HepG2 (cell line): ENCODE results near the gene RSAD2. TPM values are rescaled to one million over a fixed set of nuclear protein-coding genes. Genes with fewer than 3 reads are reported as not detected.

Source experiments
- ARID5B ChIP-seq: IDR thresholded peaks from 2 replicates; pipeline ENCODE4 v1.4.0; 2020; ENCODE audit warnings: mild to moderate bottlenecking, missing genetic modification reagents
- BATF2 ChIP-seq: sonication (generic); formaldehyde crosslinking; IDR thresholded peaks from 2 replicates; pipeline ENCODE4 v1.8.0; 2022; ENCODE audit warnings: mild to moderate bottlenecking, missing genetic modification reagents, moderate library complexity
- JDP2 ChIP-seq: sonication (generic); formaldehyde crosslinking; IDR thresholded peaks from 2 replicates; pipeline ENCODE4 v1.8.1; 2022; ENCODE audit warnings: missing genetic modification reagents, borderline replicate concordance
- PAX8 ChIP-seq: sonication (generic); formaldehyde crosslinking; IDR thresholded peaks from 2 replicates; pipeline ENCODE4 v1.8.0; 2022; ENCODE audit warnings: mild to moderate bottlenecking, missing genetic modification reagents, borderline replicate concordance
- SYNCRIP ChIP-seq: fragments of 200-400 bp; formaldehyde crosslinking; IDR thresholded peaks from 2 replicates; pipeline ENCODE4 v1.6.1; 2018; ENCODE audit warnings: mild to moderate bottlenecking, low read depth, low read length; ENCODE audit not compliant: insufficient read depth
- TFE3 ChIP-seq: IDR thresholded peaks from 2 replicates; pipeline ENCODE4 v1.6.1; 2016
- TMF1 ChIP-seq: sonication (generic); formaldehyde crosslinking; IDR thresholded peaks from 2 replicates; pipeline ENCODE4 v1.8.1; 2022; ENCODE audit warnings: low read depth, missing genetic modification reagents
- ZBTB1 ChIP-seq: sonication (generic); formaldehyde crosslinking; IDR thresholded peaks from 2 replicates; pipeline ENCODE4 v1.4.0; 2020; ENCODE audit warnings: missing genetic modification reagents, borderline replicate concordance
- ZBTB34 ChIP-seq: sonication (generic); formaldehyde crosslinking; IDR thresholded peaks from 2 replicates; pipeline ENCODE4 v1.8.0; 2022; ENCODE audit warnings: mild to moderate bottlenecking, missing genetic modification reagents
- ZC3H4 ChIP-seq: sonication (generic); formaldehyde crosslinking; IDR thresholded peaks from 2 replicates; pipeline ENCODE4 v1.4.0; 2020; ENCODE audit warnings: missing genetic modification reagents, borderline replicate concordance
- ZEB1 ChIP-seq: IDR thresholded peaks from 2 replicates; pipeline ENCODE4 v1.6.1; 2012; ENCODE audit warnings: mild to moderate bottlenecking, low read depth, inconsistent platforms; ENCODE audit not compliant: insufficient replicate concordance
- ZNF18 ChIP-seq: sonication (generic); formaldehyde crosslinking; IDR thresholded peaks from 2 replicates; pipeline ENCODE4 v1.8.0; 2022; ENCODE audit warnings: mild to moderate bottlenecking, missing genetic modification reagents; ENCODE audit not compliant: insufficient replicate concordance
- ZNF251 ChIP-seq: sonication (generic); formaldehyde crosslinking; IDR thresholded peaks from 2 replicates; pipeline ENCODE4 v1.9.0; 2021; ENCODE audit warnings: mild to moderate bottlenecking, missing genetic modification reagents
- ZNF362 ChIP-seq: sonication (generic); formaldehyde crosslinking; IDR thresholded peaks from 2 replicates; pipeline ENCODE4 v1.4.0; 2020; ENCODE audit warnings: missing genetic modification reagents, mild to moderate bottlenecking, borderline replicate concordance
- ZNF607 ChIP-seq: sonication (generic); formaldehyde crosslinking; IDR thresholded peaks from 2 replicates; pipeline ENCODE4 v1.5.1; 2020; ENCODE audit warnings: missing genetic modification reagents, mild to moderate bottlenecking, borderline replicate concordance
- ZNF747 ChIP-seq: sonication (generic); formaldehyde crosslinking; IDR thresholded peaks from 2 replicates; pipeline ENCODE4 v1.8.1; 2023; ENCODE audit warnings: missing genetic modification reagents, mild to moderate bottlenecking, borderline replicate concordance
- ZNF841 ChIP-seq: sonication (generic); formaldehyde crosslinking; IDR thresholded peaks from 2 replicates; pipeline ENCODE4 v1.8.1; 2023; ENCODE audit warnings: missing genetic modification reagents, borderline replicate concordance
- polyA plus RNA-seq, 8 experiments: library from polyadenylated mRNA; depleted of rRNA in 3 of 8; stranded (reverse) in 7 of 8; unstranded in 1 of 8; fragments of >200 nt; fragmentation: Illumina TruSeq in 4 of 8; extraction: Trizol in 4 of 8; gene quantifications; 2 replicates each; pipeline versions ENCODE4 v1.2.1 to v1.2.3, GENCODE V29; 2011 to 2016; ENCODE audit warnings: low read depth in 4 of 8, missing spikeins in 1 of 8, mixed read lengths in 1 of 8; ENCODE audit not compliant: insufficient read depth in 1 of 8
- total RNA-seq, 5 experiments: library from RNA; depleted of rRNA; stranded (reverse); fragments of >200 nt; fragmentation: Illumina TruSeq; extraction: Trizol; gene quantifications; 2 replicates each; pipeline ENCODE4 v1.2.3, GENCODE V29; 2016; ENCODE audit warnings: low read depth in 1 of 5

RSAD2 gene
- total and polyA plus RNA-seq, 2 of the 13 experiments (the other 11 are each of a cell fraction or from before 2014, with no cell fraction given), result 0.11 TPM; not detected in 1

- TF ChIP-seq SYNCRIP (no peak), ZNF362 (peak; percentile 73), ZBTB1 (CRISPR knock-in tag) (no peak), ZNF18 (CRISPR knock-in tag) (no peak), TMF1 (CRISPR knock-in tag) (no peak), ZEB1 (no peak), ZC3H4 (CRISPR knock-in tag) (no peak), JDP2 (no peak), BATF2 (no peak), ARID5B (CRISPR knock-in tag) (no peak), ZNF607 (CRISPR knock-in tag) (no peak), PAX8 (CRISPR knock-in tag) (no peak), ZNF841 (CRISPR knock-in tag) (no peak), TFE3 (CRISPR knock-in tag) (no peak), ZNF251 (CRISPR knock-in tag) (no peak), ZBTB34 (no peak), ZNF747 (CRISPR knock-in tag) (no peak)
These were observed 49.6 kb downstream of the RSAD2 start (continued) for GRCh38 chr2:6927186-6927585.
